PC-3 (cell line): ENCODE measurements around the gene PTPRN2.

ENCODE experiments used
- CTCF ChIP-seq: fragments of 300-600 bp; sonication (generic); conservative IDR thresholded peaks from 2 replicates; pipeline ENCODE4 v1.5.1; 2017; ENCODE audit warnings: antibody characterized with exemption, low read depth, mild to moderate bottlenecking, low read length
- EZH2 ChIP-seq: fragments of 300-600 bp; sonication (generic); IDR thresholded peaks from one replicate; pipeline ENCODE4 v1.6.1; 2017; ENCODE audit warnings: antibody characterized with exemption, mild to moderate bottlenecking, low read length; ENCODE audit not compliant: unreplicated experiment

GRCh38 chr7:158517571-158517970 lies 70.1 kb downstream of the PTPRN2 start:
- TF ChIP-seq CTCF = no peak
- no peak for TF ChIP-seq EZH2
